OCI-LY1 (cell line): ENCODE measurements around the gene HACD3.

ENCODE experiments used
- H2AFZ ChIP-seq: fragments of 200-600 bp; sonication (generic), shearing (Covaris generic); 2 replicates; pipeline ENCODE4 v1.6.0; 2014; ENCODE audit warnings: antibody characterized with exemption, mild to moderate bottlenecking, low read length
- H3F3A ChIP-seq: fragments of 200-600 bp; sonication (generic), shearing (Covaris generic); 2 replicates; pipeline ENCODE4 v1.6.0; 2014; ENCODE audit warnings: mild to moderate bottlenecking, antibody characterized with exemption, low read length, moderate library complexity; ENCODE audit not compliant: insufficient read depth
- H3K27ac ChIP-seq: fragments of 200-600 bp; sonication (generic); 2 replicates; pipeline ENCODE4 v1.5.1; 2014; ENCODE audit warnings: low read length, mixed run types, mild to moderate bottlenecking, low read depth; ENCODE audit not compliant: poor library complexity, severe bottlenecking
- H3K27me3 ChIP-seq: fragments of 200-600 bp; sonication (generic); 2 replicates; pipeline ENCODE4 v1.6.0; 2014; ENCODE audit warnings: antibody characterized with exemption, mild to moderate bottlenecking, low read length, moderate library complexity; ENCODE audit not compliant: insufficient read depth
- H3K36me3 ChIP-seq: fragments of 200-600 bp; sonication (generic); 2 replicates; pipeline ENCODE4 v1.6.1; 2014; ENCODE audit warnings: mild to moderate bottlenecking, antibody characterized with exemption, low read length, moderate library complexity, mixed read lengths; ENCODE audit not compliant: insufficient read depth
- H3K4me1 ChIP-seq: fragments of 200-600 bp; sonication (generic); 2 replicates; pipeline ENCODE4 v1.5.1; 2014; ENCODE audit warnings: mild to moderate bottlenecking, low read length, moderate library complexity; ENCODE audit not compliant: insufficient read depth, severe bottlenecking
- H3K4me2 ChIP-seq: fragments of 200-600 bp; sonication (generic), shearing (Covaris generic); 2 replicates; pipeline ENCODE4 v1.6.1; 2014; ENCODE audit warnings: low read length
- H3K4me3 ChIP-seq: fragments of 200-600 bp; sonication (generic); 2 replicates; pipeline ENCODE4 v1.5.1; 2014; ENCODE audit warnings: low read length, low read depth, mild to moderate bottlenecking, mixed read lengths; ENCODE audit not compliant: poor library complexity, severe bottlenecking
- H3K79me2 ChIP-seq: fragments of 200-600 bp; shearing (Covaris generic); 2 replicates; pipeline ENCODE4 v1.6.1; 2016; ENCODE audit warnings: mixed run types, low read length, mixed read lengths; ENCODE audit not compliant: insufficient read depth
- H3K9ac ChIP-seq: fragments of 200-600 bp; sonication (generic), shearing (Covaris generic); 2 replicates; pipeline ENCODE4 v1.6.1; 2014; ENCODE audit warnings: mild to moderate bottlenecking, low read length, mixed read lengths
- H3K9me2 ChIP-seq: fragments of 200-600 bp; sonication (generic), shearing (Covaris generic); 2 replicates; pipeline ENCODE4 v1.6.1; 2014; ENCODE audit warnings: low read depth, mild to moderate bottlenecking, low read length, mixed read lengths
- H3K9me3 ChIP-seq: fragments of 200-600 bp; shearing (Covaris generic); 2 replicates; pipeline ENCODE4 v1.6.1; 2014; ENCODE audit warnings: low read length, mixed read lengths
- H4K20me1 ChIP-seq: fragments of 200-600 bp; sonication (generic), shearing (Covaris generic); 2 replicates; pipeline ENCODE4 v1.6.0; 2016; ENCODE audit warnings: mild to moderate bottlenecking, low read length; ENCODE audit not compliant: insufficient read depth
- EZH2 ChIP-seq: fragments of 200-600 bp; sonication (generic), shearing (Covaris generic); IDR thresholded peaks from 2 replicates; pipeline ENCODE4 v1.8.0; 2017; ENCODE audit warnings: borderline replicate concordance, mixed run types, mild to moderate bottlenecking, antibody characterized with exemption, low read length, moderate library complexity, mixed read lengths
- TF ChIP-seq, protein P1 (sequence below): fragments of 200-600 bp; sonication (generic), shearing (Covaris generic); IDR thresholded peaks from 2 replicates; pipeline ENCODE4 v1.5.1; 2017; ENCODE audit warnings: mild to moderate bottlenecking, antibody characterized with exemption, low read length, moderate library complexity, mixed read lengths

Gene HACD3

GRCh38 chr15:65521350-65521749, 8.9 kb upstream of the HACD3 start:
- Histone ChIP-seq H2AFZ (no peak overlapping the region), H3K4me2 (no peak overlapping the region), H4K20me1 (no peaks in the 10 kb centered on the region), H3K27ac (no peak overlapping the region), H3K27me3 (no peaks in the 10 kb centered on the region), H3K4me3 (no peak overlapping the region), H3F3A (no peaks in the 10 kb centered on the region), H3K36me3 (no peaks in the 10 kb centered on the region), H3K9me3 (no peaks in the 10 kb centered on the region), H3K9me2 (no peaks in the 10 kb centered on the region), H3K9ac (no peak overlapping the region), H3K79me2 (peaks cover 7% of the 10 kb centered on the region), H3K4me1 (peaks cover 11% of the 10 kb centered on the region)
- TF ChIP-seq, protein P1, sequence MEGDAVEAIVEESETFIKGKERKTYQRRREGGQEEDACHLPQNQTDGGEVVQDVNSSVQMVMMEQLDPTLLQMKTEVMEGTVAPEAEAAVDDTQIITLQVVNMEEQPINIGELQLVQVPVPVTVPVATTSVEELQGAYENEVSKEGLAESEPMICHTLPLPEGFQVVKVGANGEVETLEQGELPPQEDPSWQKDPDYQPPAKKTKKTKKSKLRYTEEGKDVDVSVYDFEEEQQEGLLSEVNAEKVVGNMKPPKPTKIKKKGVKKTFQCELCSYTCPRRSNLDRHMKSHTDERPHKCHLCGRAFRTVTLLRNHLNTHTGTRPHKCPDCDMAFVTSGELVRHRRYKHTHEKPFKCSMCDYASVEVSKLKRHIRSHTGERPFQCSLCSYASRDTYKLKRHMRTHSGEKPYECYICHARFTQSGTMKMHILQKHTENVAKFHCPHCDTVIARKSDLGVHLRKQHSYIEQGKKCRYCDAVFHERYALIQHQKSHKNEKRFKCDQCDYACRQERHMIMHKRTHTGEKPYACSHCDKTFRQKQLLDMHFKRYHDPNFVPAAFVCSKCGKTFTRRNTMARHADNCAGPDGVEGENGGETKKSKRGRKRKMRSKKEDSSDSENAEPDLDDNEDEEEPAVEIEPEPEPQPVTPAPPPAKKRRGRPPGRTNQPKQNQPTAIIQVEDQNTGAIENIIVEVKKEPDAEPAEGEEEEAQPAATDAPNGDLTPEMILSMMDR, result no peak
- no peak for TF ChIP-seq EZH2

GRCh38 chr15:65524226-65524625, 6.0 kb upstream of the HACD3 start:
- H3K4me2 ChIP-seq, result no peak overlapping the region
- H3K9me3 ChIP-seq, result no peaks in the 10 kb centered on the region

DNA sequence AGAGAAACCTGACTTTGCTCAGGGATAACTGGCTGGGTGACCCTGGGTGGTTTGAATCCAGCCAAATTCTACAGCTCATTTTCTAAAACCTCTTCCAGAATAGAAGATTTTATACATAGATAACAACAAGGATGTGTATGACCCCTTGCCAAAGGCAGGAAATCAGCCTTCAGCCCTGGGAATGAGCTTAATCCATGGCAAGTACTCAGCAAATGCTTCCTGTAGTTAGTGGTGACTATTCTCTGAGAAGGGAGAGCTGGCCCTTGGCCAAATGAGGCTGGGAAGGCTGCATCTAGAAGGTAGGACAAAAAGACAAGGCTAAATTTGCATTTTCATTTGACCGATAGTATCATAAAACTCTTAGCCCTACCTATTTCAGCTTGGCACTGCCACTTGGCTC, 4.6 kb upstream of the HACD3 start:
- peaks cover 7% of the 10 kb centered on the region for H3K4me1 ChIP-seq
- no peaks in the 10 kb centered on the region for H3K27me3 ChIP-seq
- no peaks in the 10 kb centered on the region for H3K9me2 ChIP-seq
- no peak overlapping the region for H3K27ac ChIP-seq
- no peaks in the 10 kb centered on the region for H4K20me1 ChIP-seq
- no peaks in the 10 kb centered on the region for H3K9me3 ChIP-seq
- no peak for TF ChIP-seq EZH2
- TF ChIP-seq, protein P1, result no peak
- no peak overlapping the region for H3K9ac ChIP-seq
- no peaks in the 10 kb centered on the region for H3K36me3 ChIP-seq
- no peaks in the 10 kb centered on the region for H3F3A ChIP-seq
- peaks cover 6% of the 10 kb centered on the region; the same call in 1 of the 2 replicates for H3K79me2 ChIP-seq
- H2AFZ ChIP-seq, result no peak overlapping the region
- H3K4me3 ChIP-seq, result no peak overlapping the region
- no peak overlapping the region for H3K4me2 ChIP-seq

More at GRCh38 chr15:65524226-65524625, 6.0 kb upstream of the HACD3 start:
- Histone ChIP-seq H3K9ac (no peak overlapping the region), H3K79me2 (no peaks in the 10 kb centered on the region), H3K27ac (no peak overlapping the region), H3K36me3 (no peaks in the 10 kb centered on the region), H3K4me3 (no peak overlapping the region), H3F3A (no peaks in the 10 kb centered on the region), H3K4me1 (no peaks in the 10 kb centered on the region), H2AFZ (no peak overlapping the region), H3K9me2 (no peaks in the 10 kb centered on the region), H4K20me1 (no peaks in the 10 kb centered on the region), H3K27me3 (no peaks in the 10 kb centered on the region)
- TF ChIP-seq, protein P1, result no peak
- TF ChIP-seq EZH2, result no peak
